Measurements from ENCODE around the gene TMEM25.

GRCh38 chr11:118572981-118573550, 42.1 kb downstream of the TMEM25 start:
- TF ChIP-seq, protein P1, sequence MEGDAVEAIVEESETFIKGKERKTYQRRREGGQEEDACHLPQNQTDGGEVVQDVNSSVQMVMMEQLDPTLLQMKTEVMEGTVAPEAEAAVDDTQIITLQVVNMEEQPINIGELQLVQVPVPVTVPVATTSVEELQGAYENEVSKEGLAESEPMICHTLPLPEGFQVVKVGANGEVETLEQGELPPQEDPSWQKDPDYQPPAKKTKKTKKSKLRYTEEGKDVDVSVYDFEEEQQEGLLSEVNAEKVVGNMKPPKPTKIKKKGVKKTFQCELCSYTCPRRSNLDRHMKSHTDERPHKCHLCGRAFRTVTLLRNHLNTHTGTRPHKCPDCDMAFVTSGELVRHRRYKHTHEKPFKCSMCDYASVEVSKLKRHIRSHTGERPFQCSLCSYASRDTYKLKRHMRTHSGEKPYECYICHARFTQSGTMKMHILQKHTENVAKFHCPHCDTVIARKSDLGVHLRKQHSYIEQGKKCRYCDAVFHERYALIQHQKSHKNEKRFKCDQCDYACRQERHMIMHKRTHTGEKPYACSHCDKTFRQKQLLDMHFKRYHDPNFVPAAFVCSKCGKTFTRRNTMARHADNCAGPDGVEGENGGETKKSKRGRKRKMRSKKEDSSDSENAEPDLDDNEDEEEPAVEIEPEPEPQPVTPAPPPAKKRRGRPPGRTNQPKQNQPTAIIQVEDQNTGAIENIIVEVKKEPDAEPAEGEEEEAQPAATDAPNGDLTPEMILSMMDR (IDR thresholded peaks at IDR 0.05), result no peak
- no peak for TF ChIP-seq POLR2A (IDR thresholded peaks at IDR 0.05)
